Stomach (tissue), 4 donors: Measurements from ENCODE around the gene CLEC19A.

Source experiments
- EP300 ChIP-seq: sonication (generic); formaldehyde crosslinking; IDR thresholded peaks from one replicate; pipeline ENCODE4 v1.6.1; 2017; ENCODE audit warnings: antibody characterized with exemption
- POLR2A ChIP-seq, 4 donors: fragments of 450-650 bp; IDR thresholded peaks; one replicate each; pipeline ENCODE4 v1.6.1; 2016; ENCODE audit warnings: antibody characterized with exemption in 4 of 4, control low read depth in 2 of 4, mild to moderate bottlenecking in 1 of 4, moderate library complexity in 1 of 4
- POLR2AphosphoS5 ChIP-seq, 3 donors: sonication (generic); formaldehyde crosslinking; IDR thresholded peaks; one replicate each; pipeline ENCODE4 v1.6.1; 2016; ENCODE audit warnings: antibody characterized with exemption in 3 of 3
- TF ChIP-seq, protein P1 (sequence below), 7 experiments: fragments of 450-650 bp in 4 of 7; fragments of 200-600 bp in 3 of 7; sonication (generic) in 3 of 7; IDR thresholded peaks; one replicate each; pipeline ENCODE4 v1.5.1; 2016 to 2019; ENCODE audit warnings: antibody characterized with exemption in 7 of 7, control low read depth in 2 of 7, mild to moderate bottlenecking in 1 of 7

GRCh38 chr16:19299565-19299964, 14.0 kb downstream of the CLEC19A start:
- TF ChIP-seq, protein P1, sequence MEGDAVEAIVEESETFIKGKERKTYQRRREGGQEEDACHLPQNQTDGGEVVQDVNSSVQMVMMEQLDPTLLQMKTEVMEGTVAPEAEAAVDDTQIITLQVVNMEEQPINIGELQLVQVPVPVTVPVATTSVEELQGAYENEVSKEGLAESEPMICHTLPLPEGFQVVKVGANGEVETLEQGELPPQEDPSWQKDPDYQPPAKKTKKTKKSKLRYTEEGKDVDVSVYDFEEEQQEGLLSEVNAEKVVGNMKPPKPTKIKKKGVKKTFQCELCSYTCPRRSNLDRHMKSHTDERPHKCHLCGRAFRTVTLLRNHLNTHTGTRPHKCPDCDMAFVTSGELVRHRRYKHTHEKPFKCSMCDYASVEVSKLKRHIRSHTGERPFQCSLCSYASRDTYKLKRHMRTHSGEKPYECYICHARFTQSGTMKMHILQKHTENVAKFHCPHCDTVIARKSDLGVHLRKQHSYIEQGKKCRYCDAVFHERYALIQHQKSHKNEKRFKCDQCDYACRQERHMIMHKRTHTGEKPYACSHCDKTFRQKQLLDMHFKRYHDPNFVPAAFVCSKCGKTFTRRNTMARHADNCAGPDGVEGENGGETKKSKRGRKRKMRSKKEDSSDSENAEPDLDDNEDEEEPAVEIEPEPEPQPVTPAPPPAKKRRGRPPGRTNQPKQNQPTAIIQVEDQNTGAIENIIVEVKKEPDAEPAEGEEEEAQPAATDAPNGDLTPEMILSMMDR (IDR thresholded peaks at IDR 0.05) = no peak
- TF ChIP-seq POLR2AphosphoS5 (IDR thresholded peaks at IDR 0.05) (no peak), POLR2A (IDR thresholded peaks at IDR 0.05) (no peak), EP300 (no peak)
